ENCODE measurements around the gene GTF2I.
"Not testable (repeated sequence)": the region's sequence is repeated elsewhere in the genome, so short reads cannot be mapped to it uniquely, and the experiment has no call there.

Gene GTF2I

DNA sequence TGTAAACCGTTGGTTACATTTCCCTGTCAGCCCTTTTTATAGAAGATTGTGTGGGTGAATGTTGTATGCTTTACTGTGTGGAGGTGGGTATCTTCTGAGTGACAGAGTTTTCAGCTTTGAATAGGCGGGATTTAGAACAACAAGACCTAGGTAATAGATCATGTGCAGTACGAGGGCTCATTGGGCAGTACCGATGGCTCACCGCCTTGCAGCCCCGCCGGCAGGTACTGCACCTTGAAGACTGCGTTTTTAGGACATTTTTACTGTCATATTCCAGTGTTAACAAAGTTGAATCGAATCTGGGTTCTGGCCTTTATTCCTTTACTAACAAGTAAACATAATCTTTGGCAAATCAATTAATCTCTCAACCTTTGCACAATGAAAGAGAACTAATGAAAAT is 60.4 kb downstream of the GTF2I start:
- DNase-seq, result no peak

DNA sequence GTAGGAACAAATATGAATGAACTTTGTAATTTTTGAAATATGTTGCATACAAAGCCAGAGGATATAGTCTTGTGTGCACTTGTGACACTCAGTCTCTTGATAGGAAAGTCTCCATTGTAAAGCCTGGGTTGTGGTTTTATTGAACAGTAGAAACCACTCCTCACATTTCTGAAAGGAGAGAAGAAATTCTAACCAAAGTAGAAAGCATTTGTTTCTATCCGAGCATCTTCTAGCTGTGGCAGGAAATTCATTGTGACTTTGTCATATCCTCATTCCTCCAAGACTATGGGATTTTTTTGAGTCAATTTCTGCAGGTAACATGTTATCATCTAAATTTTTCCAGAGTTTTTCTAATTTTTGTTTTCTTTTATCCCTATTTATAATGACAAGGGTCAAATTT is 60.8 kb downstream of the GTF2I start:
- no peak for DNase-seq

DNA sequence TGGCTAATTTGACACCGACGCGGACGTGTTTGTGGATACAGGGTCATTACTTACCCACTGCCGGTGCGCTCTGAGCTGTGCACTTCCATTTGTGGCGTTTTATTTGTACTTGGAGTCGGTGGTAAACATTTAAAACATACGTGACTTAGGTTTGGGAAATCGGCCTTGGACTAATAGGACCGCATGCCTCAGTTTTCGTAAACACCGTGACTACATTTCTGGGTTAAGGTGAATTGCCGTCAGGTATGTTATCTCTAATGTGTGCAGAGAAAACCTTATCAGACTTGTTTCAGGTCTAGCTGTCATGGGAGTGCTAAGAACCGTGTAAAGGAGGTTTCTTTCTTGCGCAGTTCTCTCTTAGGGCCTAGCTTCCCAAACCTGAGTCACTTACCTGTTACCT is 64.6 kb downstream of the GTF2I start:
- DNase-seq, result no peak

DNA sequence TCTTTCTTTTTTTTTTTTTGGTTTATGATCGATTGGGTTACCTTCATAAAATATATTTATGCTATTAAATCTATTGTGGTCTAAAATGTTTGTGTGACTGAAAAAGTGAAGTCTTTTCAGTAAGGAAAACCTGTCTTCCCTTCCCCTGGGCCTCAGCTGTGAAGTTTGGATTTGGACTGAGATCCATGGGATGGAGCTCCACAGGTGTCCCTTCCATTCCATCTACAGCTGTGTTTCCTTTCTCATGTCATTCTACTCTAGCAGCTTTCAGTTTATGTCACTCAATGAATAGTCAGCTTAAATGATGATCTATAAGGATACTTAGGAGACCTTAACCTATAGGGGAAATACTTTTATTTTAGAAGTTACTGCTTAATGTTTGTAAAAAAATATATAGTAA is 68.3 kb downstream of the GTF2I start:
- DNase-seq, result no peak

- no peak for DNase-seq
These were observed 69.0 kb downstream of the GTF2I start for GRCh38 chr7:74726309-74727101.

DNA sequence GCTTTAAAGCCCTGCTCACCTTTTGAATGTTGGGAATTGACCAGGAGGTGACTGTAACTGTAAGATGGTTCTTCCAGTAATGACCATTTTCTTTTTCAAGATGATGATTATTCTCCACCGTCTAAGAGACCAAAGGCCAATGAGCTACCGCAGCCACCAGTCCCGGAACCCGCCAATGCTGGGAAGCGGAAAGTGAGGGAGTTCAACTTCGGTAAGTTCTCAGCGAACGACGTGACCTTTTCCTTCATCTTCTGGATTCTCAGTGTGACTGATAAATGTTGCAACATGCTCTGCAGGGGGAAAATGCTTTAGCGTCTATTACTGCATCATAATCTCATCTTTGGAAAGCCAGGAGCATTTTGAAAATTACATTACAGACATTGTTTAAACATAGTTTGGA is 71.2 kb downstream of the GTF2I start:
- DNase-seq, result not testable (repeated sequence)

- not testable (repeated sequence) for DNase-seq
These were observed 72.7 kb downstream of the GTF2I start for GRCh38 chr7:74730186-74730585.

- DNase-seq, result not testable (repeated sequence)
These were observed 82.6 kb downstream of the GTF2I start for GRCh38 chr7:74739974-74740703.

GRCh38 chr7:74743936-74744557 is 86.5 kb downstream of the GTF2I start:
- DNase-seq, result not testable (repeated sequence)

DNA sequence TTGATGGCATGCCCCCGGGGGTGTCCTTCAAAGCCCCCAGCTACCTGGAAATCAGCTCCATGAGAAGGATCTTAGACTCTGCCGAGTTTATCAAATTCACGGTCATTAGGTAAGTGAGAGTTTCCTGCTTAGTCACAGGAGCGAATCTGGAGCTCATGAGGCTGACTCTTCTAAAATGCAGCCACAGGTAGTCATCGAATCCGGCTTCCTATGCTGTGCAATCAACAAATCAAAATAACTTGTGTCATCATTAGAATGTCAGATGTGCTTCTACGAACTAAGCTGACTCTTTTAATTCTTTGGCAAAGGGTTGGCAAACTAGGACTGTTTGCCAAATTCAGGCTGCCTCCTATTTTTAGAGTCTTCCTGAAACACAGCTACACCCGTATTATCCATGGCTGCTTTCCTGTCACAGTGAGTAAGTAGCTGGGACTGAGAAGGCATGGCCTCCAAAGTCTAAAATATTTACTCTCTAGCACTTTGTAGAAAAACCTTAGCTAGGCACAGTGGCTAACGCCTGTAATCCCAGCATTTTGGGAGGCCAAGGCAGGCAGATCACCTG is 96.5 kb downstream of the GTF2I start:
- DNase-seq, result not testable (repeated sequence)

DNA sequence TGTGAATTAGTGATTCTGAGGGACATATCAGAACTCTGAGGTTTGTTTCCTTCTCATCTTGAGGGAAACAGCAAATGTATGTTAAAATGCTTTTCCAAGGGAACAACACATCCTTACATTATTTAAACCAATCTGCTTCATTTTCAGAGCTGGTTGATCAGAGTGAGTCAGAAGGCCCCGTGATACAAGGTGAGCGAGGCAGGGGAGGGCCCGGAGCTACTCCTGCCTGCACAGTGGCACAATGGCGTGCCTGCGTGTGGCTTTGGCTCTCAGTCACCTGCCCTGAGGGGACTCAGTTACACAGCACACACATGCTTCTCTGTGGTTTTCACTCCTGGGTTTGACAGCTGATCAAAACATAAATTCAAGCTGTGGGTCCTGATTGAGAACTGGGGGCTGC is 99.2 kb downstream of the GTF2I start:
- DNase-seq, result not testable (repeated sequence)

GRCh38 chr7:74758268-74758667 is 100.8 kb downstream of the GTF2I start:
- not testable (repeated sequence) for DNase-seq

DNA sequence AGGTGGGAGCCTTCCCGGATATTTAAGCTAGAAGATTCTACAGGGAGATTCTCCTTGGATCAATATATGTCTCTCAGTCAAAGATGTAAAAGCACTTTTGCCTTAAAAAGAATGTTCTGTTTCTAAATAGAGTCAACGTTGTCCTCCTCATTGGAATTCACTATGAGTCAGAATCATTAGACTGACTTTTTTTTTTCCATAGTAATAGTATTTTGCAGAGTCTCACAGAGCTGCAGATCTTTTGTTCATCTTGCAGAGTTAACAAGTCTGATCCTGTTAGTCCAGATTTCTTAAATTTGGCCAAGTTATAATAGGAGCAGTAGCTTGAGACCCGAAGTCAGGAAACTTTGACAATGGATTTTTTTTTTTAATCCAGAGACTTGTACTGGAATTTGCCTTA is 101.5 kb downstream of the GTF2I start:
- not testable (repeated sequence) for DNase-seq

DNA sequence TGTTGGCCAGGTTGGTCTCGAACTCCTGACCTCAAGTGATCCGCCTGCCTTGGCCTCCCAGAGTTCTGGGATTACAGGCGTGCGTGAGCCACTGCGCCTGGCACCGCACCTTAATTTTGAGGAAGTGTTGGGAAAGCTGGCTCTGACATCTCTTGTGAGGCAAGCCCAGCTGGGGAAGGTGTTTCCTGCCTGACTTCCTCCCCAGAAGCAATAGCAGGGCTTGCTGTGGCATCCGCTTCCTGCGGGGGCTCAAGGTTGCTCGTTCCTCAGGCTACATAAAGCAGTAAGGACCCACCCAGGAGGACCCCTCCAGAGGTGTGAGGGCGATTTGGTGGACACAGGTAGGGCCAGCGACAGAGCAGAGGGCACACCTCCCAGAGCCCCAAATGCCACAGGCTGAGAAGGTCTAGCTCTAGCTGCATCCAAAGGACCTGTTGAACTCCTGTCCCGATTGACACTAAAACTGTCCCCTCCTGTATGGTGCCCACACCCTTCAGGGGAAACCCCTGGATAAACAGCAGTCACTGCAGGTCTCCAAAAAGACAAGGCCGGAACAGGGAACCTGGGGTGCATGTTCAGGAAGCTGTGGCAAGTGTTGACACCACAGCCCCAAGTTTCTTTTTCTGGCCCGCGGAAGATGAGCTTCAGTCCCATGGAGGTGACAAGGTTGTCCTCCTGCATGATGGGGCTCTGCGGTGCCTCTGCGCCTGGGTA is 107.8 kb downstream of the GTF2I start:
- not testable (repeated sequence) for DNase-seq

- not testable (repeated sequence) for DNase-seq
These were observed 109.0 kb downstream of the GTF2I start for GRCh38 chr7:74766509-74766908.

GRCh38 chr7:74766991-74767390 is 109.5 kb downstream of the GTF2I start:
- DNase-seq, result not testable (repeated sequence)

DNA sequence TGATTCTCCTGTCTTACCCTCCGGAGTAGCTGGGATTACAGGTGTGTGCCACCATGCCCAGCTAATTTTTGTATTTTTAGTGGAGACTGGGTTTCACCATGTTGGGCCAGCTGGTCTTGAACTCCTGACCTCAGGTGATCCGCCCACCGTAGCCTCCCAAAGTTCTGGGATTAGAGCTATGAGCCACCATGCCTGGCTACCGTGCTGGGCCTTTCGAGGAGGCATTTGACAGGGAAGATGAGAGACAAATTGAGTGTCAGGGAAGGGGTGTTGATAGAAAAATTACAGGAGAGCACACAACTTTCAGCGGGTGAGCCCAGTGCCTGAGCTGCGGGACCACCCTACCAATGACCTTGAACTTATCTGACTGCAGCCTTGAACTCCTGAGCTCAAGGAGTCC is 112.5 kb downstream of the GTF2I start:
- not testable (repeated sequence) for DNase-seq

DNA sequence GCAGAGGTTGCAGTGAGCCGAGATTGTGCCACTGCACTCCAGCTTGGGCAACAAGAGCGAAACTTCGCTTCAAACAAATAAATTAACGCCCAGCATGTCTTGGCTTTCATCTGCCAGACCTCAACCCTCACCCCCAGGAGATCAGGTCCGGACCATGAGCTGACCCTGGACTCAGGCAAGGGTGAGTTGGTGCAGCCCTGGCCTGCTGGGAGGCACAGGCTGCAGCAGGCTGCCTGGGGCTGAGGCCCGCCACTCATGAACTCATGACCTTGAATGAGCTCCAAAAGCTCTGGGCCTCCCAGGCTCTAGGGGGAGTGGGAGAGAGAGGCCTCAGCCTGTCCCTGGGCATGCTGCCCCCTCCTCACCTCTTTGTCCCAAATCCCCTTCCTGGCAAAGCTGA is 114.6 kb downstream of the GTF2I start:
- peak; percentile 0 for DNase-seq

DNA sequence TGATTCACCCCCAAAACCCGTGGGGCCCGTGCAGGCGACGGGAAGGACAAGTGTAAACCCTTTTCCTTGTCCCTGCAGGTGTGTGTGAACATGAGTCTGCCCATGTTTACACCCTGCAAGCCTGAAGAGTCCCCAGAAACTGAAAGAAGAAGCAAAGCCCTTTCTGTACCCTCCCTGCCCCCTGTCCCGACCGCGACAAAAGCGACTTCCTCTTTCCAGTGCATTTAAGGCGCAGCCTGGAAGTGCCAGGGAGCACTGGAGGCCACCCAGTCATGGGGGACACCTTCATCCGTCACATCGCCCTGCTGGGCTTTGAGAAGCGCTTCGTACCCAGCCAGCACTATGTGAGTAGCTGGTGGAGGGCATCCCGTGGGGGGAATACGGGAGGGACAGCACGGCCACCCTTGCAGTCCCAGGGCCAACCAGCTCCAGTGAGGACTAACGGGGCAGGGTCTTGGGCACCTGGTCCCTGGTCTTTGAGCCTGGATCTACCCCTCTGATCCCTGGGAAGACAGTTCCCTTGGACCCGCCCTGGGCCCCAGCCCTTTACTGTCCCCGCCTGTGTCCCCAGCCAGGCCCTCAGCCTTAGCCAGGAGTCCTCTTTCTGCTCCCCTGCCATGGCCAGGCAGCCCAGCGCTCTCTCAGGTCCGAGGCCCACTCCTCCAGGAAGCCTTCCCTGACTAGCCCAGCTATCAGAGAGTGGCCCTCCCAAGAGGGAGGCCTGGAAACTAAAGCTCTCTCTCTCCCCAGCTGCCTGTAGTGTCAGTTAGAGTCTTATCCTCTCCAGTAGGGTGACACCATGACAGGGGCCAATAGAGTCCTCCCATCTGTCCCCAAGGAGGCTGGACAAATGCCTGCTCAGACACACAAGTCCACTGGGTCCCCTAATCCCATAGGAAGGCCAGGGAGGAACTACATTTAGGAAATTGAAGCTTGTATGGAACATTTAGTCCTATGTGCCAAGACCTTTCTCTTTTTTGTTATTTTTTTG is 116.5 kb downstream of the GTF2I start, which contains the start of gene NCF1:
Gene NCF1 (plus strand): TSS at position 252 of the 991 bp plus-strand sequence. CDS start 21 bp downstream, at position 273.
- not testable (repeated sequence) for DNase-seq

GRCh38 chr7:74775111-74775510 is 117.6 kb downstream of the GTF2I start:
- DNase-seq, result not testable (repeated sequence)

DNA sequence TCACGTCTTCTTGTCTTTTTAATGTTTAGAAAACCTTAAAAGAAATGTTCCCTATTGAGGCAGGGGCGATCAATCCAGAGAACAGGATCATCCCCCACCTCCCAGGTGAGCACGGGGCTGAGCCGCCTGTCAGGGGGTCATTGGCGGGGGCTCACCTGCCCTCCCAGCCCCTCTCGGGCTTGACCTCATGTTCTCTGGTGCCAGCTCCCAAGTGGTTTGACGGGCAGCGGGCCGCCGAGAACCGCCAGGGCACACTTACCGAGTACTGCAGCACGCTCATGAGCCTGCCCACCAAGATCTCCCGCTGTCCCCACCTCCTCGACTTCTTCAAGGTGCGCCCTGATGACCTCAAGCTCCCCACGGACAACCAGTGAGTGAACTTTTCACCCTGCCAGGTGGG is 121.5 kb downstream of the GTF2I start:
- not testable (repeated sequence) for DNase-seq
